Neuronal stem cell (in vitro differentiated cells): ENCODE results near the gene RAB12.
A peak's percentile ranks its signal among the peaks of the same experiment; 100 is the strongest.
"Not testable (repeated sequence)": the region's sequence is repeated elsewhere in the genome, so short reads cannot be mapped to it uniquely, and the experiment has no call there.

ENCODE experiments used
- DNase-seq: peaks from one replicate; pipeline ENCODE4 v3.0.0-alpha.2; 2013; ENCODE audit warnings: low spot score
- H2AFZ ChIP-seq: one replicate; pipeline ENCODE4 v1.6.1; 2013; ENCODE audit warnings: mild to moderate bottlenecking, low read length, inconsistent platforms
- H2AK5ac ChIP-seq: 2 replicates; pipeline ENCODE4 v1.6.1; 2013; ENCODE audit warnings: low read depth, mild to moderate bottlenecking, inconsistent platforms, low read length, moderate library complexity, mixed read lengths
- H2BK120ac ChIP-seq: 2 replicates; pipeline ENCODE4 v1.6.1; 2013; ENCODE audit warnings: low read depth, mild to moderate bottlenecking, inconsistent platforms, low read length, moderate library complexity, mixed read lengths
- H2BK12ac ChIP-seq: one replicate; pipeline ENCODE4 v1.6.1; 2013; ENCODE audit warnings: low read length, inconsistent platforms
- H2BK15ac ChIP-seq: 2 replicates; pipeline ENCODE4 v1.6.1; 2013; ENCODE audit warnings: mild to moderate bottlenecking, low read length, inconsistent platforms, mixed read lengths
- H2BK5ac ChIP-seq: one replicate; pipeline ENCODE4 v1.6.1; 2013; ENCODE audit warnings: inconsistent platforms, mild to moderate bottlenecking, low read length, moderate library complexity
- H3K14ac ChIP-seq: one replicate; pipeline ENCODE4 v1.6.1; 2013; ENCODE audit warnings: low read length, inconsistent platforms
- H3K18ac ChIP-seq: 2 replicates; pipeline ENCODE4 v1.6.1; 2013; ENCODE audit warnings: low read length, inconsistent platforms
- H3K23ac ChIP-seq: 2 replicates; pipeline ENCODE4 v1.6.1; 2013; ENCODE audit warnings: low read depth, mild to moderate bottlenecking, mixed read lengths, low read length, inconsistent platforms; ENCODE audit not compliant: poor library complexity
- H3K27ac ChIP-seq: replicated peaks from 3 replicates; pipeline ENCODE4 v1.5.1; 2013; ENCODE audit warnings: low read length, inconsistent platforms
- H3K27me3 ChIP-seq, 3 experiments: 2 replicates each; pipeline ENCODE4 v1.6.1; 2013; ENCODE audit warnings: low read length in 3 of 3, mild to moderate bottlenecking in 2 of 3, inconsistent platforms in 1 of 3, low read depth in 1 of 3, mixed read lengths in 1 of 3, moderate library complexity in 1 of 3; ENCODE audit not compliant: control insufficient read depth in 3 of 3, insufficient read depth in 3 of 3
- H3K36me3 ChIP-seq, 2 donors: replicated peaks in 1 of 2; 2 replicates each; pipeline ENCODE4 v1.6.1; 2013; ENCODE audit warnings: low read length in 2 of 2; ENCODE audit not compliant: control insufficient read depth in 2 of 2, insufficient read depth in 2 of 2
- H3K4ac ChIP-seq: 2 replicates; pipeline ENCODE4 v1.6.1; 2013; ENCODE audit warnings: inconsistent platforms, mild to moderate bottlenecking, low read length, moderate library complexity
- H3K4me1 ChIP-seq, 2 donors: 1 replicate in 1 of 2; 2 replicates in 1 of 2; pipeline ENCODE4 v1.6.1; 2013; ENCODE audit warnings: low read length in 2 of 2, low read depth in 1 of 2; ENCODE audit not compliant: control insufficient read depth in 2 of 2, insufficient read depth in 1 of 2
- H3K4me2 ChIP-seq: one replicate; pipeline ENCODE4 v1.6.1; 2013; ENCODE audit warnings: mild to moderate bottlenecking, low read length, inconsistent platforms; ENCODE audit not compliant: insufficient read depth, poor library complexity, severe bottlenecking
- H3K4me3 ChIP-seq, 2 donors: 2 replicates each; pipeline ENCODE4 v1.5.1; 2013; ENCODE audit warnings: low read length in 2 of 2, mild to moderate bottlenecking in 2 of 2, inconsistent platforms in 1 of 2, moderate library complexity in 1 of 2
- H3K79me1 ChIP-seq: one replicate; pipeline ENCODE4 v1.6.1; 2013; ENCODE audit warnings: low read depth, mild to moderate bottlenecking, inconsistent platforms, low read length, moderate library complexity
- H3K9ac ChIP-seq: one replicate; pipeline ENCODE4 v1.6.1; 2013; ENCODE audit warnings: mild to moderate bottlenecking, low read depth, low read length, inconsistent platforms; ENCODE audit not compliant: poor library complexity
- H3K9me3 ChIP-seq, 2 donors: replicated peaks in 1 of 2; 2 replicates each; pipeline versions ENCODE3 to v1.6.1; 2013; ENCODE audit warnings: low read length in 2 of 2, mild to moderate bottlenecking in 2 of 2, inconsistent platforms in 1 of 2, low read depth in 1 of 2, mixed read lengths in 1 of 2, moderate library complexity in 1 of 2; ENCODE audit not compliant: control insufficient read depth in 2 of 2, insufficient read depth in 1 of 2
- H4K8ac ChIP-seq: one replicate; pipeline ENCODE4 v1.6.1; 2013; ENCODE audit warnings: low read depth, mild to moderate bottlenecking, inconsistent platforms, low read length, moderate library complexity
- H4K91ac ChIP-seq: one replicate; pipeline ENCODE4 v1.6.1; 2013; ENCODE audit warnings: low read length, low read depth, mild to moderate bottlenecking, inconsistent platforms; ENCODE audit not compliant: poor library complexity
- WGBS, 2 donors: extraction: QIAGEN DNeasy Blood & Tissue Kit; methylation state at CpG; one replicate each; pipeline ENCODE4 v1.1.7; 2013; ENCODE audit warnings: missing lambda C conversion rate in 2 of 2, mixed read lengths in 1 of 2; ENCODE audit not compliant: insufficient read length in 2 of 2, insufficient replicate concordance in 1 of 2; ENCODE audit errors: extremely low coverage in 2 of 2; 5-methylcytosine and 5-hydroxymethylcytosine counted together

The RAB12 gene

DNA sequence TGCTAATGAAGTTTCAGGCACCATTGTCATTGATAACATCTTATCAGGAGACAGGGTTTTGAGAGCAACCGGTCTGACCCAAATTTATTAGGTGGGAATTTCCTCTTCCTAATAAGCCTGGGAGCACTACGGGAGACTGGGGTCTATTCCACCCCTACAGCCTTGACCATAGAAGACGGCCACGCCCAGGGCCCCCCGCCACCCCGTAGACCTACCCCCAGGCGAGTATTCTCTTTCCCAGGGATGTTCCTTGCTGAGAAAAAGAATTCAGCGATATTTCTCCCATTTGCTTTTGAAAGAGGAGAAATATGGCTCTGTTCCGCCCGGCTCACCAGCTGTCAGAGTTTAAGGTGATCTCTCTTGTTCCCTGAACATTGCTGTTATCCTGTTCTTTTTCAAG, 13.4 kb downstream of the RAB12 start:
- H3K4me3 ChIP-seq, H2BK120ac ChIP-seq, H2AFZ ChIP-seq, H3K4ac ChIP-seq, H2AK5ac ChIP-seq, H2BK15ac ChIP-seq, H3K79me1 ChIP-seq, H3K9me3 ChIP-seq, H2BK5ac ChIP-seq, H3K23ac ChIP-seq, H3K27ac ChIP-seq, H4K91ac ChIP-seq, H3K27me3 ChIP-seq, H3K14ac ChIP-seq, H3K4me1 ChIP-seq, H3K4me2 ChIP-seq, H3K9ac ChIP-seq, DNase-seq, H4K8ac ChIP-seq, H2BK12ac ChIP-seq, H3K18ac ChIP-seq: not testable (repeated sequence)
- H3K36me3 ChIP-seq, result peaks cover 9 to 44% of the 10 kb centered on the region in 2 donors
- no CpG with 5 or more reads among the region's 10 CpGs for WGBS, 2 donors

DNA sequence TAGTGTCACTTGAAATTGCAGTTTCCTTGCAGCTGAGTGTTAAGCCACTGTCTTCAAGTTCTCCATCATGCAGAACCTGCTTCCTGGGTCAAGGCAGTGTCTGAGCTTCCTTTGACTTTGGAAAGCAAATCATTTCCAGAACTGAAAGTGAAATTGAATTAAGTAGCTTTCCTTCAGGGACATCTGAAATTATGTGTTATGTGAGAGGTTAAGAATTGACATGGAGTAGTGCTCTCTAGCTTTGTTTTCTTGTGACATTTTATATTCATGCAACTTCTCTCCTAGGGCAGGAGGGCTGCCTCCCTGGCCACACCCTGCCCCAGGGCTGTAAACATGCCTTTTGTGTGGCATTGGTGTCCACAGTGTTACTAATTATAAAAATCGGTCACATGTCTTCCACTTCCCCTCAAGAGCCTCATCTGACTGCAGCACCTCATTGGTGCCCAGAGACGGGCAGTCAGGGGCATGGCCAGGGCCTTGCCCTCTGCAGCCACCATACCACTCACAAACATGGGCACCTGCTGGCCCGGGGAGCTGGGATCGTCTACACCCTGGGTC, 14.4 kb downstream of the RAB12 start:
- Histone ChIP-seq H3K23ac (no peak overlapping the region), H3K4me2 (no peak overlapping the region), H3K27me3 (no peaks in the 10 kb centered on the region), H3K14ac (peak overlapping the region; percentile 17), H3K4me3 (no peak overlapping the region), H3K4me1 (no peaks in the 10 kb centered on the region), H2AFZ (no peak overlapping the region), H3K18ac (no peak overlapping the region), H4K91ac (no peak overlapping the region), H3K79me1 (peaks cover 2% of the 10 kb centered on the region), H3K36me3 (peaks cover 9 to 46% of the 10 kb centered on the region in 2 donors), H2BK15ac (no peak overlapping the region), H2AK5ac (no peak overlapping the region), H4K8ac (no peak overlapping the region), H2BK5ac (no peak overlapping the region), H3K27ac (no peak overlapping the region), H2BK12ac (no peak overlapping the region), H3K4ac (no peak overlapping the region), H3K9ac (no peak overlapping the region), H3K9me3 (peaks cover 0 to 2% of the 10 kb centered on the region in 2 donors), H2BK120ac (no peak overlapping the region)
- DNase-seq, result no peak
- no CpG with 5 or more reads among the region's 4 CpGs for WGBS, 2 donors

DNA sequence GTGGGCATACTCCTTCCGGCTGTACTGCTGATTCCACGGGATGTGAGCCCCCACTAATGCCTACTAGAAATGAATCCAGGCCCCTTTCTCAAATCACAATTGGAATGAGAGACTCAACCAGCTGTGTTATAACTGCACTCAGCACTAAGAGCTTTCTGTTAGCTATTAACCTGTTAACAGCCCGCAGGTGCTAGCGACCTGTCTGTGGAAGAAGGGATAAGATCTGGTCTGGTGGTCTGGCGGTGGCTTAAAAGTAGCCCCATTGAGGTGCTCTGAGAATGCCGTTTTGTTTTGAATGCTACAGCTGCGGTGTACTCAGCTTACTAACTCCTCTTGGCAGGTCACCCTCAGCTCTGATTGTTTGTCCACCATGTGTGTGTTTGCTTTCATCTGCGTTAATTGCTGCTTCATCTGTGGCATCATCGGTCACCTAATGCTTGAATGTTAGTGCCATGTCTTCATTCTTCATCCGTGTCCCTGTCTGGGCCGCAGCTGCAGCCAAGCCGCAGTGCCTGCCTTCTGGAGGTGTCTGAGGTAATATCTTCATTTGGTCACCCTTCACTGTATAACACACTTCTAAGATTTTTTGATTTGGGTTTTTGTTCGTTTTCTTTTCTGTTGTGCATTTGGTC, 16.3 kb downstream of the RAB12 start:
- H3K27ac ChIP-seq, result no peak overlapping the region
- no peak overlapping the region for H2BK120ac ChIP-seq
- H3K4me3 ChIP-seq, result no peak overlapping the region
- H3K14ac ChIP-seq, result no peak overlapping the region
- no peak overlapping the region for H3K4ac ChIP-seq
- H3K23ac ChIP-seq, result no peak overlapping the region
- DNase-seq, result no peak
- peaks cover 9 to 59% of the 10 kb centered on the region in 2 donors for H3K36me3 ChIP-seq
- no peak overlapping the region for H3K9ac ChIP-seq
- no peak overlapping the region for H2BK12ac ChIP-seq
- no peak overlapping the region for H2BK5ac ChIP-seq
- H2AFZ ChIP-seq, result no peak overlapping the region
- H3K79me1 ChIP-seq, result peaks cover 2% of the 10 kb centered on the region
- no peak overlapping the region for H4K8ac ChIP-seq
- H2AK5ac ChIP-seq, result no peak overlapping the region
- H3K27me3 ChIP-seq, result no peaks in the 10 kb centered on the region
- H3K4me1 ChIP-seq, result no peaks in the 10 kb centered on the region
- peaks cover 0 to 2% of the 10 kb centered on the region in 2 donors for H3K9me3 ChIP-seq
- H3K18ac ChIP-seq, result no peak overlapping the region
- no CpG with 5 or more reads among the region's 13 CpGs for WGBS, 2 donors
- no peak overlapping the region for H4K91ac ChIP-seq
- H2BK15ac ChIP-seq, result no peak overlapping the region
- no peak overlapping the region for H3K4me2 ChIP-seq

DNA sequence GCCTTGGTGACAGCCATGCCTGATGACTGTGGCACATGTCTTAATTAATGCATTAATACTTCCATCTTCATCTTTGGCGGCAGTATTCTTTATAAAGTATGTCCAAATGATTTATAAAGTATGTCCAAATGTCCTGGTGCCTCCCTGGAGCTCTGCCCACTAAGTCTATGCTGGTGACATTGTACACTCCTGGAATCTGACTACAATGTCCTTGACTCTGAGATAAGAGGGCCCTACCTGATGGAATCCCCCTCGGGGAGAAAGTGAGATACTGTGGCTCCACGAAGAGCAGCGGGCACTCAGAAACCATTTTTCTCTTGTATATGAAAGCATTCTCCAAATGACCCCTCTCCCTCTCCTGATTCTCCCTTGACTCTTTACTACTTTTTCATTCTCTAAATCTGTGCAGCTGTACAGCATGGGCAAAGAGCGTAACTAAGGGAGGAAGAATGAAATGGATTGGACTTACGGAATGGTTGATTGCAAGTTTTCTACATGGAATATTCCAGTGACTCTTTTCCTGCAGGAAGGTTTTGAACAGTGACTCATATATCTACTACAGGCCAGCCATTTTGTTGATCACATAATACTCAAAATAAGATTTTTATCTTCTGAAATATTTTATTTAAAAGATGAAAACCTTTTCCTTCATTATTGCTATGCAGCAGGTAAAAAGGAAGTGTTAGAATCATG, 17.3 kb downstream of the RAB12 start:
- H3K4me2 ChIP-seq, result no peak overlapping the region
- no peaks in the 10 kb centered on the region for H3K4me1 ChIP-seq
- no CpG with 5 or more reads among the region's 6 CpGs for WGBS, 2 donors
- no peak overlapping the region for H4K91ac ChIP-seq
- no peak overlapping the region for H3K27ac ChIP-seq
- H3K4me3 ChIP-seq, result no peak overlapping the region
- no peak overlapping the region for H2BK5ac ChIP-seq
- H2BK120ac ChIP-seq, result no peak overlapping the region
- H4K8ac ChIP-seq, result no peak overlapping the region
- H3K9me3 ChIP-seq, result peaks cover 0 to 2% of the 10 kb centered on the region in 2 donors
- H2BK15ac ChIP-seq, result no peak overlapping the region
- peaks cover 5% of the 10 kb centered on the region for H3K79me1 ChIP-seq
- no peak overlapping the region for H3K14ac ChIP-seq
- H2BK12ac ChIP-seq, result no peak overlapping the region
- no peak overlapping the region for H3K18ac ChIP-seq
- H3K23ac ChIP-seq, result no peak overlapping the region
- no peak overlapping the region for H2AFZ ChIP-seq
- no peak overlapping the region for H2AK5ac ChIP-seq
- no peak overlapping the region for H3K9ac ChIP-seq
- no peak for DNase-seq
- no peaks in the 10 kb centered on the region for H3K27me3 ChIP-seq
- H3K4ac ChIP-seq, result no peak overlapping the region
- peaks cover 12 to 69% of the 10 kb centered on the region in 2 donors for H3K36me3 ChIP-seq
